IPS-15b (cell line): ENCODE measurements around the gene CPN2.

Experiments
- H3K27me3 ChIP-seq: one replicate; pipeline ENCODE4 v1.6.1; 2013; ENCODE audit warnings: low read length; ENCODE audit not compliant: control insufficient read depth, insufficient read depth
- H3K36me3 ChIP-seq: one replicate; pipeline ENCODE4 v1.6.1; 2013; ENCODE audit warnings: low read length; ENCODE audit not compliant: control insufficient read depth, insufficient read depth
- H3K4me1 ChIP-seq: one replicate; pipeline ENCODE4 v1.6.1; 2013; ENCODE audit warnings: mild to moderate bottlenecking, low read length; ENCODE audit not compliant: control insufficient read depth, insufficient read depth
- H3K4me3 ChIP-seq: one replicate; pipeline ENCODE4 v1.5.1; 2013; ENCODE audit warnings: low read depth, low read length
- H3K9ac ChIP-seq: one replicate; pipeline ENCODE4 v1.6.1; 2013; ENCODE audit warnings: low read depth, mild to moderate bottlenecking, low read length
- H3K9me3 ChIP-seq: one replicate; pipeline ENCODE4 v1.6.1; 2013; ENCODE audit warnings: mild to moderate bottlenecking, low read length; ENCODE audit not compliant: control insufficient read depth, insufficient read depth

The CPN2 gene

GRCh38 chr3:194305356-194306108 lies 45.6 kb downstream of the CPN2 start:
- Histone ChIP-seq H3K4me1 (peaks cover 11% of the 10 kb centered on the region), H3K27me3 (peaks cover 5% of the 10 kb centered on the region), H3K9me3 (no peaks in the 10 kb centered on the region), H3K9ac (peak overlapping the region; percentile 1), H3K36me3 (no peaks in the 10 kb centered on the region), H3K4me3 (no peak overlapping the region)

GRCh38 chr3:194304186-194304917 lies 46.8 kb downstream of the CPN2 start:
- Histone ChIP-seq H3K4me3 (no peak overlapping the region), H3K4me1 (peaks cover 11% of the 10 kb centered on the region), H3K27me3 (peaks cover 5% of the 10 kb centered on the region), H3K9me3 (no peaks in the 10 kb centered on the region), H3K9ac (no peak overlapping the region), H3K36me3 (no peaks in the 10 kb centered on the region)

- no peak overlapping the region for H3K4me3 ChIP-seq
- no peaks in the 10 kb centered on the region for H3K36me3 ChIP-seq
- no peak overlapping the region for H3K9ac ChIP-seq
- H3K9me3 ChIP-seq: no peaks in the 10 kb centered on the region
- peaks cover 11% of the 10 kb centered on the region for H3K4me1 ChIP-seq
- H3K27me3 ChIP-seq: peaks cover 7% of the 10 kb centered on the region
Measured at GRCh38 chr3:194303749-194304148, 47.4 kb downstream of the CPN2 start.

GRCh38 chr3:194301730-194302129 lies 49.4 kb downstream of the CPN2 start:
- Histone ChIP-seq H3K9me3 (no peaks in the 10 kb centered on the region), H3K27me3 (peaks cover 12% of the 10 kb centered on the region), H3K4me1 (peaks cover 11% of the 10 kb centered on the region), H3K9ac (no peak overlapping the region), H3K36me3 (no peaks in the 10 kb centered on the region), H3K4me3 (no peak overlapping the region)

GRCh38 chr3:194300936-194301335 lies 50.2 kb downstream of the CPN2 start:
- H3K27me3 ChIP-seq: peaks cover 12% of the 10 kb centered on the region
- no peak overlapping the region for H3K9ac ChIP-seq
- no peaks in the 10 kb centered on the region for H3K9me3 ChIP-seq
- H3K36me3 ChIP-seq: no peaks in the 10 kb centered on the region
- H3K4me3 ChIP-seq: no peak overlapping the region
- peaks cover 10% of the 10 kb centered on the region for H3K4me1 ChIP-seq

GRCh38 chr3:194300382-194300758 lies 50.8 kb downstream of the CPN2 start:
- Histone ChIP-seq H3K27me3 (peaks cover 12% of the 10 kb centered on the region), H3K4me1 (peaks cover 5% of the 10 kb centered on the region), H3K36me3 (no peaks in the 10 kb centered on the region), H3K4me3 (no peak overlapping the region), H3K9me3 (no peaks in the 10 kb centered on the region), H3K9ac (no peak overlapping the region)

GRCh38 chr3:194298331-194299227 lies 52.5 kb downstream of the CPN2 start:
- no peak overlapping the region for H3K4me3 ChIP-seq
- no peaks in the 10 kb centered on the region for H3K9me3 ChIP-seq
- no peak overlapping the region for H3K9ac ChIP-seq
- H3K4me1 ChIP-seq: peaks cover 15% of the 10 kb centered on the region
- H3K36me3 ChIP-seq: no peaks in the 10 kb centered on the region
- peaks cover 10% of the 10 kb centered on the region for H3K27me3 ChIP-seq

GRCh38 chr3:194296454-194297263 lies 54.5 kb downstream of the CPN2 start:
- Histone ChIP-seq H3K9me3 (no peaks in the 10 kb centered on the region), H3K9ac (peak overlapping the region; percentile 19), H3K36me3 (no peaks in the 10 kb centered on the region), H3K4me1 (peaks cover 15% of the 10 kb centered on the region), H3K4me3 (peak overlapping the region; percentile 12), H3K27me3 (peaks cover 7% of the 10 kb centered on the region)

- no peaks in the 10 kb centered on the region for H3K36me3 ChIP-seq
- peaks cover 7% of the 10 kb centered on the region for H3K27me3 ChIP-seq
- no peaks in the 10 kb centered on the region for H3K9me3 ChIP-seq
- peak overlapping the region; percentile 1 for H3K9ac ChIP-seq
- no peak overlapping the region for H3K4me3 ChIP-seq
- peaks cover 15% of the 10 kb centered on the region for H3K4me1 ChIP-seq
Measured at GRCh38 chr3:194294895-194295214, 56.3 kb downstream of the CPN2 start.

- Histone ChIP-seq H3K27me3 (peaks cover 7% of the 10 kb centered on the region), H3K9me3 (no peaks in the 10 kb centered on the region), H3K9ac (no peak overlapping the region), H3K36me3 (no peaks in the 10 kb centered on the region), H3K4me1 (peaks cover 15% of the 10 kb centered on the region), H3K4me3 (no peak overlapping the region)
Measured at GRCh38 chr3:194294199-194294894, 56.8 kb downstream of the CPN2 start.
